GM21367 (cell line): ENCODE measurements around the gene ANKDD1B.

Experiments used
- ATAC-seq: cut with Tn5 transposase; IDR thresholded peaks from one replicate; pipeline ENCODE4 v1.9.1; 2021; ENCODE audit not compliant: unreplicated experiment

Gene ANKDD1B

GRCh38 chr5:75616371-75616881 is 5.2 kb downstream of the ANKDD1B start:
- ATAC-seq: no peak

GRCh38 chr5:75616971-75617621 is 5.8 kb downstream of the ANKDD1B start:
- no peak for ATAC-seq

GRCh38 chr5:75617736-75618352 is 6.6 kb downstream of the ANKDD1B start:
- no peak for ATAC-seq

- no peak for ATAC-seq
Measured at GRCh38 chr5:75620184-75620959, 9.1 kb downstream of the ANKDD1B start.

- ATAC-seq: no peak
Measured at GRCh38 chr5:75622564-75622963, 11.3 kb downstream of the ANKDD1B start.

- ATAC-seq: no peak
Measured at GRCh38 chr5:75623846-75624245, 12.6 kb downstream of the ANKDD1B start.

GRCh38 chr5:75626959-75627358 is 15.7 kb downstream of the ANKDD1B start:
- ATAC-seq: no peak

GRCh38 chr5:75627801-75628200 is 16.5 kb downstream of the ANKDD1B start:
- no peak for ATAC-seq

GRCh38 chr5:75630875-75631274 is 19.6 kb downstream of the ANKDD1B start:
- no peak for ATAC-seq

- ATAC-seq: no peak
Measured at GRCh38 chr5:75632321-75632720, 21.1 kb downstream of the ANKDD1B start.

- ATAC-seq: no peak
Measured at GRCh38 chr5:75637949-75638348, 26.7 kb downstream of the ANKDD1B start.

- no peak for ATAC-seq
Measured at GRCh38 chr5:75639535-75640311, 28.5 kb downstream of the ANKDD1B start.

GRCh38 chr5:75640395-75640794 is 29.1 kb downstream of the ANKDD1B start:
- no peak for ATAC-seq

- no peak for ATAC-seq
Measured at GRCh38 chr5:75640826-75641225, 29.6 kb downstream of the ANKDD1B start.

GRCh38 chr5:75648712-75649111 is 37.5 kb downstream of the ANKDD1B start:
- no peak for ATAC-seq

- no peak for ATAC-seq
Measured at GRCh38 chr5:75651575-75652238, 40.5 kb downstream of the ANKDD1B start.

GRCh38 chr5:75653521-75653920 is 42.3 kb downstream of the ANKDD1B start:
- no peak for ATAC-seq

- ATAC-seq: no peak
Measured at GRCh38 chr5:75654693-75655295, 43.5 kb downstream of the ANKDD1B start.

- no peak for ATAC-seq
Measured at GRCh38 chr5:75656311-75657003, 45.2 kb downstream of the ANKDD1B start.
